DMS114 treated with DMSO at 0.1 percent for 48 hours (cell line): ENCODE measurements around the gene SYNGR4.

Experiments used
- DNase-seq: peaks from one replicate; lab custom pipeline; 2025; ENCODE audit not compliant: unreplicated experiment; lab: John Stamatoyannopoulos, UW

The SYNGR4 gene

GRCh38 chr19:48395499-48395898 lies 31.3 kb downstream of the SYNGR4 start:
- DNase-seq, result no peak

GRCh38 chr19:48396016-48396823 lies 32.1 kb downstream of the SYNGR4 start:
- DNase-seq, result no peak

GRCh38 chr19:48396824-48397176 lies 32.6 kb downstream of the SYNGR4 start:
- no peak for DNase-seq

- DNase-seq, result no peak
Measured at GRCh38 chr19:48397263-48398101, 33.3 kb downstream of the SYNGR4 start.

- no peak for DNase-seq
Measured at GRCh38 chr19:48398102-48398374, 33.9 kb downstream of the SYNGR4 start.

- no peak for DNase-seq
Measured at GRCh38 chr19:48398375-48399235, 34.4 kb downstream of the SYNGR4 start.

GRCh38 chr19:48400018-48400742 lies 36.0 kb downstream of the SYNGR4 start:
- no peak for DNase-seq

GRCh38 chr19:48401287-48401686 lies 37.1 kb downstream of the SYNGR4 start:
- no peak for DNase-seq

GRCh38 chr19:48403606-48404005 lies 39.4 kb downstream of the SYNGR4 start:
- peak; percentile 54 for DNase-seq

- no peak for DNase-seq
Measured at GRCh38 chr19:48405010-48405659, 41.0 kb downstream of the SYNGR4 start.

- DNase-seq, result no peak
Measured at GRCh38 chr19:48405850-48406249, 41.7 kb downstream of the SYNGR4 start.

GRCh38 chr19:48413879-48414587 lies 49.9 kb downstream of the SYNGR4 start:
- no peak for DNase-seq

- DNase-seq, result no peak
Measured at GRCh38 chr19:48415395-48415794, 51.2 kb downstream of the SYNGR4 start.

- DNase-seq, result no peak
Measured at GRCh38 chr19:48415806-48416221, 51.6 kb downstream of the SYNGR4 start.

GRCh38 chr19:48417421-48417820 lies 53.3 kb downstream of the SYNGR4 start:
- DNase-seq, result no peak

GRCh38 chr19:48418317-48419064 lies 54.3 kb downstream of the SYNGR4 start:
- no peak for DNase-seq

GRCh38 chr19:48419158-48419920 lies 55.2 kb downstream of the SYNGR4 start:
- no peak for DNase-seq

GRCh38 chr19:48421548-48421947 lies 57.4 kb downstream of the SYNGR4 start:
- DNase-seq, result no peak
